Activated naive CD4-positive, alpha-beta T cell treated with anti-CD3 and anti-CD28 coated beads, Interleukin-2, amount 10 ng/mL, durations not matched to agents 7 days and 5 days (primary cell): ENCODE measurements around the gene FHIT.

ENCODE experiments used
- CTCF ChIA-PET: fragments of 350-600 bp; sonication (Branson Sonifier 250); formaldehyde crosslinking; loops from one replicate; lab custom pipeline; 2021; ENCODE audit warnings: antibody characterized with exemption; lab: Charles Lee
- DNase-seq: peaks from one replicate; pipeline ENCODE4 v3.0.0-alpha.2; 2020
- H3K27ac Mint-ChIP-seq: one replicate; pipeline ENCODE4 v1.8.0; 2021; ENCODE audit warnings: mild to moderate bottlenecking, moderate library complexity, mixed read lengths
- H3K27me3 Mint-ChIP-seq: one replicate; pipeline ENCODE4 v1.8.0; 2021; ENCODE audit warnings: mild to moderate bottlenecking, mixed read lengths
- H3K36me3 Mint-ChIP-seq: one replicate; pipeline ENCODE4 v1.8.0; 2021; ENCODE audit warnings: mixed read lengths
- H3K4me1 Mint-ChIP-seq: one replicate; pipeline ENCODE4 v1.8.0; 2021; ENCODE audit warnings: mixed read lengths
- H3K4me3 Mint-ChIP-seq: one replicate; pipeline ENCODE4 v1.8.0; 2021; ENCODE audit warnings: mild to moderate bottlenecking, moderate library complexity, mixed read lengths
- H3K9me3 Mint-ChIP-seq: one replicate; pipeline ENCODE4 v1.8.0; 2021; ENCODE audit warnings: mixed read lengths

Gene FHIT

GRCh38 chr3:60095930-60096329 lies 1155.3 kb downstream of the FHIT start:
- Mint-ChIP-seq H3K27me3 (no peaks in the 10 kb centered on the region), H3K9me3 (peaks cover 9% of the 10 kb centered on the region), H3K36me3 (peaks cover 8% of the 10 kb centered on the region), H3K4me3 (no peak overlapping the region), H3K27ac (no peak overlapping the region), H3K4me1 (peaks cover 15% of the 10 kb centered on the region)
- CTCF ChIA-PET = no interaction called here
- no peak for DNase-seq

- H3K27me3 Mint-ChIP-seq = no peaks in the 10 kb centered on the region
- no peak overlapping the region for H3K27ac Mint-ChIP-seq
- no peak for DNase-seq
- H3K4me3 Mint-ChIP-seq = no peak overlapping the region
- H3K9me3 Mint-ChIP-seq = peaks cover 9% of the 10 kb centered on the region
- CTCF ChIA-PET = interaction anchor here (0.9 kb wide), 1 partner anchor 13 kb away, joined by 3 read pairs; no protein-coding TSS in a partner anchor
- peaks cover 8% of the 10 kb centered on the region for H3K36me3 Mint-ChIP-seq
- peaks cover 19% of the 10 kb centered on the region for H3K4me1 Mint-ChIP-seq
Observed at GRCh38 chr3:60095516-60095915, 1155.7 kb downstream of the FHIT start.

GRCh38 chr3:60094392-60094947 lies 1156.8 kb downstream of the FHIT start:
- Mint-ChIP-seq H3K27me3 (no peaks in the 10 kb centered on the region), H3K4me3 (no peak overlapping the region), H3K9me3 (peaks cover 7% of the 10 kb centered on the region), H3K27ac (peak overlapping the region; percentile 64), H3K4me1 (peaks cover 23% of the 10 kb centered on the region), H3K36me3 (peaks cover 7% of the 10 kb centered on the region)
- CTCF ChIA-PET = interaction anchor here (0.9 kb wide), 1 partner anchor 12 kb away, joined by 3 read pairs; no protein-coding TSS in a partner anchor
- DNase-seq = no peak

GRCh38 chr3:60090548-60090947 lies 1160.7 kb downstream of the FHIT start:
- H3K9me3 Mint-ChIP-seq = peaks cover 34% of the 10 kb centered on the region
- no peaks in the 10 kb centered on the region for H3K27me3 Mint-ChIP-seq
- CTCF ChIA-PET = no interaction called here
- peaks cover 34% of the 10 kb centered on the region for H3K36me3 Mint-ChIP-seq
- H3K4me1 Mint-ChIP-seq = peaks cover 46% of the 10 kb centered on the region
- no peak overlapping the region for H3K4me3 Mint-ChIP-seq
- no peak for DNase-seq
- no peak overlapping the region for H3K27ac Mint-ChIP-seq

GRCh38 chr3:60086811-60087210 lies 1164.4 kb downstream of the FHIT start:
- CTCF ChIA-PET = interaction anchor here (0.6 kb wide), 1 partner anchor 33 kb away, joined by 3 read pairs; no protein-coding TSS in a partner anchor
- peak overlapping the region; percentile 66 for H3K27ac Mint-ChIP-seq
- H3K27me3 Mint-ChIP-seq = no peaks in the 10 kb centered on the region
- H3K4me3 Mint-ChIP-seq = no peak overlapping the region
- H3K9me3 Mint-ChIP-seq = peaks cover 55% of the 10 kb centered on the region
- H3K36me3 Mint-ChIP-seq = peaks cover 57% of the 10 kb centered on the region
- peaks cover 55% of the 10 kb centered on the region for H3K4me1 Mint-ChIP-seq
- DNase-seq = peak; percentile 55

- peaks cover 60% of the 10 kb centered on the region for H3K36me3 Mint-ChIP-seq
- CTCF ChIA-PET = no interaction called here
- peaks cover 63% of the 10 kb centered on the region for H3K4me1 Mint-ChIP-seq
- no peak overlapping the region for H3K4me3 Mint-ChIP-seq
- H3K9me3 Mint-ChIP-seq = peaks cover 52% of the 10 kb centered on the region
- no peak overlapping the region for H3K27ac Mint-ChIP-seq
- H3K27me3 Mint-ChIP-seq = no peaks in the 10 kb centered on the region
- no peak for DNase-seq
Observed at GRCh38 chr3:60085649-60086048, 1165.6 kb downstream of the FHIT start.

GRCh38 chr3:60081381-60082095 lies 1169.7 kb downstream of the FHIT start:
- H3K9me3 Mint-ChIP-seq = peaks cover 36% of the 10 kb centered on the region
- no peaks in the 10 kb centered on the region for H3K27me3 Mint-ChIP-seq
- H3K4me3 Mint-ChIP-seq = peak overlapping the region; percentile 79
- CTCF ChIA-PET = interaction anchor here (0.8 kb wide), 1 partner anchor 13 kb away, joined by 3 read pairs; no protein-coding TSS in a partner anchor
- H3K36me3 Mint-ChIP-seq = peaks cover 51% of the 10 kb centered on the region
- no peak for DNase-seq
- peak overlapping the region; percentile 90 for H3K27ac Mint-ChIP-seq
- peaks cover 59% of the 10 kb centered on the region for H3K4me1 Mint-ChIP-seq

- CTCF ChIA-PET = interaction anchor here (0.6 to 2.3 kb wide), 3 partner anchors 25 to 73 kb away, joined by 5 to 12 read pairs (median 7); no protein-coding TSS in a partner anchor
- no peaks in the 10 kb centered on the region for H3K27me3 Mint-ChIP-seq
- peaks cover 55% of the 10 kb centered on the region for H3K4me1 Mint-ChIP-seq
- peak overlapping the region; percentile 79 for H3K4me3 Mint-ChIP-seq
- DNase-seq = no peak
- peak overlapping the region; percentile 90 for H3K27ac Mint-ChIP-seq
- peaks cover 44% of the 10 kb centered on the region for H3K36me3 Mint-ChIP-seq
- H3K9me3 Mint-ChIP-seq = peaks cover 27% of the 10 kb centered on the region
Observed at GRCh38 chr3:60080648-60081047, 1170.6 kb downstream of the FHIT start.

- Mint-ChIP-seq H3K4me1 (peaks cover 61% of the 10 kb centered on the region), H3K27ac (peak overlapping the region; percentile 90), H3K9me3 (peaks cover 15% of the 10 kb centered on the region), H3K27me3 (no peaks in the 10 kb centered on the region), H3K36me3 (peaks cover 40% of the 10 kb centered on the region), H3K4me3 (peak overlapping the region; percentile 79)
- CTCF ChIA-PET = interaction anchor here (0.6 to 2.3 kb wide), 12 partner anchors 15 to 352 kb away, joined by 3 to 12 read pairs (median 3); no protein-coding TSS in a partner anchor
- DNase-seq = peak; percentile 78
Observed at GRCh38 chr3:60079076-60079475, 1172.2 kb downstream of the FHIT start.

- Mint-ChIP-seq H3K27ac (peak overlapping the region; percentile 88), H3K27me3 (no peaks in the 10 kb centered on the region), H3K4me3 (peak overlapping the region; percentile 79), H3K4me1 (peaks cover 66% of the 10 kb centered on the region), H3K36me3 (peaks cover 47% of the 10 kb centered on the region), H3K9me3 (peaks cover 6% of the 10 kb centered on the region)
- CTCF ChIA-PET = no interaction called here
- DNase-seq = no peak
Observed at GRCh38 chr3:60076331-60076730, 1174.9 kb downstream of the FHIT start.

- H3K4me3 Mint-ChIP-seq = peak overlapping the region; percentile 70
- peaks cover 6% of the 10 kb centered on the region for H3K9me3 Mint-ChIP-seq
- no peaks in the 10 kb centered on the region for H3K27me3 Mint-ChIP-seq
Observed at GRCh38 chr3:60073942-60074341, 1177.3 kb downstream of the FHIT start.

GRCh38 chr3:60073228-60073627 lies 1178.0 kb downstream of the FHIT start:
- peak overlapping the region; percentile 70 for H3K4me3 Mint-ChIP-seq
- no peak for DNase-seq
- no peaks in the 10 kb centered on the region for H3K27me3 Mint-ChIP-seq
- H3K36me3 Mint-ChIP-seq = peaks cover 60% of the 10 kb centered on the region
- H3K9me3 Mint-ChIP-seq = peaks cover 6% of the 10 kb centered on the region
- H3K27ac Mint-ChIP-seq = peak overlapping the region; percentile 2
- H3K4me1 Mint-ChIP-seq = peaks cover 67% of the 10 kb centered on the region
- CTCF ChIA-PET = interaction anchor here (0.9 kb wide), 1 partner anchor 17 kb away, joined by 5 read pairs; no protein-coding TSS in a partner anchor

More at GRCh38 chr3:60073942-60074341, 1177.3 kb downstream of the FHIT start:
- DNase-seq = no peak
- Mint-ChIP-seq H3K4me1 (peaks cover 68% of the 10 kb centered on the region), H3K27ac (peak overlapping the region; percentile 88), H3K36me3 (peaks cover 61% of the 10 kb centered on the region)
- CTCF ChIA-PET = interaction anchor here (0.9 kb wide), 1 partner anchor 18 kb away, joined by 5 read pairs; no protein-coding TSS in a partner anchor

GRCh38 chr3:60070366-60070765 lies 1180.9 kb downstream of the FHIT start:
- H3K27me3 Mint-ChIP-seq = no peaks in the 10 kb centered on the region
- H3K4me1 Mint-ChIP-seq = peaks cover 75% of the 10 kb centered on the region
- no peak overlapping the region for H3K27ac Mint-ChIP-seq
- peaks cover 75% of the 10 kb centered on the region for H3K36me3 Mint-ChIP-seq
- H3K9me3 Mint-ChIP-seq = peaks cover 6% of the 10 kb centered on the region
- no peak overlapping the region for H3K4me3 Mint-ChIP-seq
- CTCF ChIA-PET = no interaction called here
- DNase-seq = no peak

GRCh38 chr3:60065227-60065868 lies 1185.9 kb downstream of the FHIT start:
- Mint-ChIP-seq H3K4me3 (peak overlapping the region; percentile 47), H3K4me1 (peaks cover 83% of the 10 kb centered on the region), H3K27ac (peak overlapping the region; percentile 90), H3K9me3 (no peaks in the 10 kb centered on the region), H3K27me3 (no peaks in the 10 kb centered on the region), H3K36me3 (peaks cover 74% of the 10 kb centered on the region)
- CTCF ChIA-PET = interaction anchor here (0.7 to 1.2 kb wide), 3 partner anchors 10 to 752 kb away, joined by 3 read pairs; no protein-coding TSS in a partner anchor
- DNase-seq = no peak
